Measurements from ENCODE around the gene PTPRN2. TPM values are rescaled to one million over a fixed set of nuclear protein-coding genes. Genes with fewer than 3 reads are reported as not detected.

PTPRN2 gene
- total RNA-seq, 1 experiment from 2014 or later: 0.11 TPM

GRCh38 chr7:157668221-157668883 is 919.3 kb downstream of the PTPRN2 start:
- no peak for TF ChIP-seq CTCF (conservative IDR thresholded peaks at IDR 0.05; ENCODE audit: low read depth, low read length)
- no peak for TF ChIP-seq EZH2 (IDR thresholded peaks at IDR 0.05; ENCODE audit: borderline replicate concordance, low read depth, low read length, poor library complexity, severe bottlenecking)
- H3K27me3 ChIP-seq (replicated peaks; ENCODE audit: insufficient read depth, low read depth, low read length, poor library complexity): no peaks in the 10 kb centered on the region
- H3K4me3 ChIP-seq (ENCODE audit: low read depth, low read length, poor library complexity, severe bottlenecking): no peak overlapping the region
- intact Hi-C loops (cut with micrococcal nuclease; ENCODE audit: unreplicated experiment): no loop called here
- no TSS peak for BruUV-seq (replicated peaks)
- no peaks in the 10 kb centered on the region for H3K4me1 ChIP-seq (ENCODE audit: insufficient read depth, low read length, poor library complexity, severe bottlenecking)
- ChIA-PET CTCF (no interaction called here), POLR2A (ENCODE audit: low non-redundant PET) (no interaction called here)
- no peaks in the 10 kb centered on the region for H3K9me3 ChIP-seq (ENCODE audit: low read depth, low read length, poor library complexity, severe bottlenecking)
- no peak for DNase-seq (ENCODE audit: low spot score)
- H3K36me3 ChIP-seq (ENCODE audit: insufficient read depth, low read length, poor library complexity, severe bottlenecking): no peaks in the 10 kb centered on the region
- no peak overlapping the region for H3K27ac ChIP-seq (ENCODE audit: low read depth, low read length, poor library complexity, severe bottlenecking)

- Histone ChIP-seq H3K27ac (ENCODE audit: low read depth, low read length, poor library complexity, severe bottlenecking) (no peak overlapping the region), H3K9me3 (ENCODE audit: low read depth, low read length, poor library complexity, severe bottlenecking) (no peaks in the 10 kb centered on the region), H3K36me3 (ENCODE audit: insufficient read depth, low read length, poor library complexity, severe bottlenecking) (no peaks in the 10 kb centered on the region), H3K4me3 (ENCODE audit: low read depth, low read length, poor library complexity, severe bottlenecking) (no peak overlapping the region), H3K27me3 (replicated peaks; ENCODE audit: insufficient read depth, low read depth, low read length, poor library complexity) (no peaks in the 10 kb centered on the region), H3K4me1 (ENCODE audit: insufficient read depth, low read length, poor library complexity, severe bottlenecking) (no peaks in the 10 kb centered on the region)
- intact Hi-C loops (cut with micrococcal nuclease; ENCODE audit: unreplicated experiment): no loop called here
- no TSS peak for BruUV-seq (replicated peaks)
- TF ChIP-seq CTCF (conservative IDR thresholded peaks at IDR 0.05; ENCODE audit: low read depth, low read length): no peak
- no peak for TF ChIP-seq EZH2 (IDR thresholded peaks at IDR 0.05; ENCODE audit: borderline replicate concordance, low read depth, low read length, poor library complexity, severe bottlenecking)
- POLR2A ChIA-PET (ENCODE audit: low non-redundant PET): no interaction called here
- DNase-seq (ENCODE audit: low spot score): no peak
- CTCF ChIA-PET: no interaction called here
These were observed 919.9 kb downstream of the PTPRN2 start for GRCh38 chr7:157667731-157668130.

GRCh38 chr7:157667261-157667660 is 920.4 kb downstream of the PTPRN2 start:
- intact Hi-C loops (cut with micrococcal nuclease; ENCODE audit: unreplicated experiment): no loop called here
- TF ChIP-seq EZH2 (IDR thresholded peaks at IDR 0.05; ENCODE audit: borderline replicate concordance, low read depth, low read length, poor library complexity, severe bottlenecking) (no peak), CTCF (conservative IDR thresholded peaks at IDR 0.05; ENCODE audit: low read depth, low read length) (no peak)
- Histone ChIP-seq H3K27ac (ENCODE audit: low read depth, low read length, poor library complexity, severe bottlenecking) (no peak overlapping the region), H3K4me1 (ENCODE audit: insufficient read depth, low read length, poor library complexity, severe bottlenecking) (no peaks in the 10 kb centered on the region), H3K4me3 (ENCODE audit: low read depth, low read length, poor library complexity, severe bottlenecking) (no peak overlapping the region), H3K27me3 (replicated peaks; ENCODE audit: insufficient read depth, low read depth, low read length, poor library complexity) (no peaks in the 10 kb centered on the region), H3K9me3 (ENCODE audit: low read depth, low read length, poor library complexity, severe bottlenecking) (no peaks in the 10 kb centered on the region), H3K36me3 (ENCODE audit: insufficient read depth, low read length, poor library complexity, severe bottlenecking) (no peaks in the 10 kb centered on the region)
- no TSS peak for BruUV-seq (replicated peaks)
- DNase-seq (ENCODE audit: low spot score): no peak
- ChIA-PET CTCF (no interaction called here), POLR2A (ENCODE audit: low non-redundant PET) (no interaction called here)

Measured in A673 (cell line).